K562 (cell line): Measurements from ENCODE around the gene C6orf89. TPM values are rescaled to one million over a fixed set of nuclear protein-coding genes. Genes with fewer than 3 reads are reported as not detected.

Source experiments
- ATAC-seq: fragments of 200-7000 bp; cut with Tn5 transposase; 3 replicates; pipeline ENCODE4 v1.9.1; 2020; ENCODE audit warnings: moderate library complexity
- BruUV-seq: library from RNA; stranded (reverse); fragments of 400-500 nt; replicated peaks from 2 replicates; lab custom pipeline; 2021; lab: Mats Ljungman, UMichigan
- CTCF ChIA-PET: fragments of 300-600 bp; formaldehyde crosslinking; extraction: SDS; loops from one replicate; lab custom pipeline; 2021; ENCODE audit warnings: low intra/inter-chr PET ratio; lab: Yijun Ruan, JAX
- POLR2A ChIA-PET: fragments of 300-600, 350-650 bp; sonication (Branson Sonifier 250); formaldehyde crosslinking; extraction: SDS; loops from one replicate; lab custom pipeline; 2021; ENCODE audit warnings: antibody characterized with exemption, inconsistent platforms; lab: Yijun Ruan, JAX
- DNase-seq, 4 experiments: peaks; one replicate each; pipeline versions ENCODE4 v3.0.0 to v3.0.0-alpha.2; 2011 to 2018; ENCODE audit warnings: low spot score in 3 of 4, mixed read lengths in 3 of 4; ENCODE audit errors: extremely low read depth in 1 of 4
- FAIRE-seq: peaks from 2 replicates; lab custom pipeline; 2011; peaks lifted over from hg19 to GRCh38; lab: Jason Lieb, UNC
- H2AFZ ChIP-seq: 2 replicates; pipeline ENCODE4 v1.6.0; 2011; ENCODE audit warnings: low read depth, low read length, control low read depth, inconsistent platforms
- H3K27ac ChIP-seq: fragments of 200-600 bp; 3 replicates; pipeline ENCODE4 v1.8.0; 2011; ENCODE audit warnings: low read depth, mild to moderate bottlenecking, control low read depth, inconsistent platforms, low read length, moderate library complexity, mixed read lengths; ENCODE audit errors: extremely low read depth
- H3K27me3 ChIP-seq, 2 experiments: fragments of 300-600 bp in 1 of 2; 2 replicates in 1 of 2; 3 replicates in 1 of 2; pipeline versions ENCODE4 v1.6.0 to v1.8.0; 2011; ENCODE audit warnings: inconsistent platforms in 2 of 2, low read length in 2 of 2, mild to moderate bottlenecking in 1 of 2, mixed read lengths in 1 of 2, moderate library complexity in 1 of 2; ENCODE audit not compliant: control insufficient read depth in 2 of 2, insufficient read depth in 2 of 2
- H3K36me3 ChIP-seq: fragments of 300-600 bp; 3 replicates; pipeline ENCODE4 v1.8.0; 2011; ENCODE audit warnings: mild to moderate bottlenecking, low read length, inconsistent platforms; ENCODE audit not compliant: control insufficient read depth, insufficient read depth
- H3K4me1 ChIP-seq, 2 experiments: fragments of 200-600 bp in 1 of 2; replicated peaks in 1 of 2; 2 replicates in 1 of 2; 3 replicates in 1 of 2; pipeline versions ENCODE4 v1.5.1 to v1.8.0; 2011; ENCODE audit warnings: inconsistent platforms in 2 of 2, low read length in 2 of 2, mild to moderate bottlenecking in 1 of 2, mixed read lengths in 1 of 2, moderate library complexity in 1 of 2; ENCODE audit not compliant: control insufficient read depth in 2 of 2, insufficient read depth in 2 of 2
- H3K4me2 ChIP-seq: 2 replicates; pipeline ENCODE4 v1.6.1; 2011; ENCODE audit warnings: low read length, control low read depth, inconsistent platforms, mixed read lengths; ENCODE audit not compliant: insufficient read depth
- H3K4me3 ChIP-seq: fragments of 200-600 bp; sonication (generic), shearing (Covaris generic); 2 replicates; pipeline ENCODE4 v1.5.1; 2016; ENCODE audit warnings: control low read depth, inconsistent platforms
- H3K79me2 ChIP-seq: fragments of 200-600 bp; 3 replicates; pipeline ENCODE4 v1.8.0; 2011; ENCODE audit warnings: low read length, inconsistent platforms; ENCODE audit not compliant: control insufficient read depth, insufficient read depth
- H3K9ac ChIP-seq, 2 experiments: 2 replicates each; pipeline versions ENCODE4 v1.6.0 to v1.6.1; 2011; ENCODE audit warnings: low read depth in 2 of 2, low read length in 2 of 2, control low read depth in 1 of 2, inconsistent platforms in 1 of 2, mild to moderate bottlenecking in 1 of 2, mixed read lengths in 1 of 2; ENCODE audit not compliant: insufficient read depth in 1 of 2
- H3K9me1 ChIP-seq: one replicate; pipeline ENCODE4 v1.6.0; 2011; ENCODE audit warnings: inconsistent platforms, mild to moderate bottlenecking, low read length, moderate library complexity; ENCODE audit not compliant: control insufficient read depth, insufficient read depth
- H3K9me3 ChIP-seq: replicated peaks from 2 replicates; pipeline ENCODE4 v1.5.1; 2011; ENCODE audit warnings: low read depth, low read length, inconsistent platforms; ENCODE audit not compliant: control insufficient read depth, insufficient read depth
- H4K20me1 ChIP-seq: replicated peaks from 2 replicates; pipeline ENCODE4 v1.6.1; 2011; ENCODE audit warnings: low read length, inconsistent platforms, mixed read lengths; ENCODE audit not compliant: control insufficient read depth, insufficient read depth
- ATF7 ChIP-seq: fragments of 450-650 bp; IDR thresholded peaks from 2 replicates; pipeline ENCODE4 v1.7.1; 2014; ENCODE audit warnings: mild to moderate bottlenecking, moderate library complexity
- DLX4 ChIP-seq: fragments of 250-450 bp; sonication (Bioruptor Pico); IDR thresholded peaks from 2 replicates; pipeline ENCODE4 v1.6.1; 2021; ENCODE audit warnings: mild to moderate bottlenecking
- MTA3 ChIP-seq: fragments of 450-650 bp; formaldehyde crosslinking; IDR thresholded peaks from 2 replicates; pipeline ENCODE4 v1.6.1; 2017; ENCODE audit warnings: mild to moderate bottlenecking, borderline replicate concordance
- RB1 ChIP-seq: fragments of 450-650 bp; IDR thresholded peaks from 2 replicates; pipeline ENCODE4 v1.6.1; 2017; ENCODE audit warnings: low read depth, mild to moderate bottlenecking
- RERE ChIP-seq: sonication (generic); formaldehyde crosslinking; IDR thresholded peaks from 2 replicates; pipeline ENCODE4 v1.8.0; 2023; ENCODE audit warnings: missing genetic modification reagents, mild to moderate bottlenecking, borderline replicate concordance
- RUNX1 ChIP-seq: sonication (generic); IDR thresholded peaks from 2 replicates; pipeline ENCODE4 v1.6.1; 2016; ENCODE audit warnings: antibody characterized with exemption, low read depth
- ZNF175 ChIP-seq: fragments of 200-800 bp; sonication (Bioruptor generic); IDR thresholded peaks from 2 replicates; pipeline ENCODE4 v1.6.1; 2016; ENCODE audit warnings: low read depth, mild to moderate bottlenecking, missing genetic modification characterization, missing compliant biosample characterization
- ZNF354B ChIP-seq: fragments of 250-450 bp; sonication (Bioruptor Pico); IDR thresholded peaks from 2 replicates; pipeline ENCODE4 v1.4.0; 2020
- WGBS: fragments of 100-300 bp; shearing (Covaris generic); methylation state at CpG from one replicate; pipeline ENCODE4 v1.1.6; 2016; ENCODE audit warnings: low coverage, mixed read lengths; ENCODE audit not compliant: insufficient coverage; ENCODE audit errors: missing lambda C conversion rate; 5-methylcytosine and 5-hydroxymethylcytosine counted together
- in situ Hi-C: fragments of 300-500 bp; cut with MboI; formaldehyde crosslinking; loops from 4 replicates; pipeline ENCODE4 v1.15.0; 2018; ENCODE audit warnings: inconsistent platforms, mixed read lengths
- intact Hi-C: fragments of 100-400 bp; cut with micrococcal nuclease; formaldehyde crosslinking; loops from 2 replicates; pipeline ENCODE4 v1.14.2; 2022
- polyA plus RNA-seq, 8 experiments: library from polyadenylated mRNA; depleted of rRNA in 4 of 8; stranded (reverse) in 5 of 8; unstranded in 3 of 8; fragments of >200 nt; fragmentation: Nextera tagmentation in 2 of 8; fragmentation: Illumina TruSeq in 1 of 8; extraction: Ambion mirVana in 2 of 8; extraction: Trizol in 1 of 8; gene quantifications; 2 replicates each; pipeline versions ENCODE4 v1.2.1 to v1.2.3, GENCODE V29; 2011 to 2014; ENCODE audit warnings: inconsistent platforms in 1 of 8, missing spikeins in 1 of 8
- total RNA-seq, 7 experiments: library from RNA; depleted of rRNA in 6 of 7; stranded (reverse); fragments of >200 nt in 6 of 7; fragmentation: Illumina TruSeq in 2 of 7; extraction: Trizol in 2 of 7; gene quantifications; 2 replicates each; pipeline versions ENCODE4 v1.2.1 to v1.2.3, GENCODE V29; 2011 to 2021; ENCODE audit warnings: low replicate concordance in 1 of 7
- TF ChIP-seq, protein P1 (sequence below): fragments of 250-450 bp; sonication (Bioruptor Pico); IDR thresholded peaks from 2 replicates; pipeline ENCODE4 v1.8.0; 2022; ENCODE audit warnings: inconsistent platforms, mild to moderate bottlenecking, moderate library complexity, borderline replicate concordance
- TF ChIP-seq, protein P2 (sequence below): fragments of 250-450 bp; sonication (Bioruptor Pico); IDR thresholded peaks from 2 replicates; pipeline ENCODE4 v1.4.0; 2020; ENCODE audit warnings: mild to moderate bottlenecking, moderate library complexity

C6orf89 gene
- total and polyA plus RNA-seq, 9 of the 15 experiments (the other 6 are each of a cell fraction or from before 2014, with no cell fraction given): 35.2 to 111 (median 58.5) TPM

- DNase-seq: peak; percentile 68 to 89 (median 83)
- Histone ChIP-seq H3K4me1 (peaks cover 20 to 36% of the 10 kb centered on the region in 2 experiments), H3K27me3 (peaks cover 6 to 9% of the 10 kb centered on the region in 2 experiments; a peak in 3 of 5 replicates), H3K79me2 (no peaks in the 10 kb centered on the region), H4K20me1 (no peaks in the 10 kb centered on the region), H2AFZ (peak overlapping the region; percentile 47; the same call in 1 of the 2 replicates), H3K9me1 (no peaks in the 10 kb centered on the region), H3K9ac (peak overlapping the region in 1 of 2 experiments; percentile 84; a peak in 2 of 4 replicates), H3K4me2 (peak overlapping the region; percentile 47), H3K27ac (no peak overlapping the region), H3K9me3 (no peaks in the 10 kb centered on the region), H3K4me3 (peak overlapping the region; percentile 38), H3K36me3 (no peaks in the 10 kb centered on the region)
- ChIA-PET POLR2A (no interaction called here), CTCF (interaction anchor here (0.9 kb wide), 1 partner anchor 73 kb away, joined by 3 read pairs; no protein-coding TSS in a partner anchor)
- in situ Hi-C loops: no loop called here
- no peak for FAIRE-seq
- intact Hi-C loops: no loop called here
- peak; percentile 86 for ATAC-seq
- BruUV-seq: no TSS peak
- WGBS: 13% methylated on average over 22 of the region's 70 CpGs
- TF ChIP-seq MTA3: 0 out of 2 replicates have a peak, but pooled peaks have one; percentile 45
- TF ChIP-seq ATF7: peak; percentile 29; the same call in 1 of the 2 replicates
- TF ChIP-seq ZNF175 (CRISPR knock-in tag): no peak
- TF ChIP-seq, protein P1, sequence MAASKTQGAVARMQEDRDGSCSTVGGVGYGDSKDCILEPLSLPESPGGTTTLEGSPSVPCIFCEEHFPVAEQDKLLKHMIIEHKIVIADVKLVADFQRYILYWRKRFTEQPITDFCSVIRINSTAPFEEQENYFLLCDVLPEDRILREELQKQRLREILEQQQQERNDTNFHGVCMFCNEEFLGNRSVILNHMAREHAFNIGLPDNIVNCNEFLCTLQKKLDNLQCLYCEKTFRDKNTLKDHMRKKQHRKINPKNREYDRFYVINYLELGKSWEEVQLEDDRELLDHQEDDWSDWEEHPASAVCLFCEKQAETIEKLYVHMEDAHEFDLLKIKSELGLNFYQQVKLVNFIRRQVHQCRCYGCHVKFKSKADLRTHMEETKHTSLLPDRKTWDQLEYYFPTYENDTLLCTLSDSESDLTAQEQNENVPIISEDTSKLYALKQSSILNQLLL (CRISPR knock-in tag): no peak
- TF ChIP-seq ZNF354B: no peak
- no peak for TF ChIP-seq RUNX1
- TF ChIP-seq RERE: no peak
- no peak for TF ChIP-seq DLX4 (CRISPR knock-in tag)
- TF ChIP-seq, protein P2, sequence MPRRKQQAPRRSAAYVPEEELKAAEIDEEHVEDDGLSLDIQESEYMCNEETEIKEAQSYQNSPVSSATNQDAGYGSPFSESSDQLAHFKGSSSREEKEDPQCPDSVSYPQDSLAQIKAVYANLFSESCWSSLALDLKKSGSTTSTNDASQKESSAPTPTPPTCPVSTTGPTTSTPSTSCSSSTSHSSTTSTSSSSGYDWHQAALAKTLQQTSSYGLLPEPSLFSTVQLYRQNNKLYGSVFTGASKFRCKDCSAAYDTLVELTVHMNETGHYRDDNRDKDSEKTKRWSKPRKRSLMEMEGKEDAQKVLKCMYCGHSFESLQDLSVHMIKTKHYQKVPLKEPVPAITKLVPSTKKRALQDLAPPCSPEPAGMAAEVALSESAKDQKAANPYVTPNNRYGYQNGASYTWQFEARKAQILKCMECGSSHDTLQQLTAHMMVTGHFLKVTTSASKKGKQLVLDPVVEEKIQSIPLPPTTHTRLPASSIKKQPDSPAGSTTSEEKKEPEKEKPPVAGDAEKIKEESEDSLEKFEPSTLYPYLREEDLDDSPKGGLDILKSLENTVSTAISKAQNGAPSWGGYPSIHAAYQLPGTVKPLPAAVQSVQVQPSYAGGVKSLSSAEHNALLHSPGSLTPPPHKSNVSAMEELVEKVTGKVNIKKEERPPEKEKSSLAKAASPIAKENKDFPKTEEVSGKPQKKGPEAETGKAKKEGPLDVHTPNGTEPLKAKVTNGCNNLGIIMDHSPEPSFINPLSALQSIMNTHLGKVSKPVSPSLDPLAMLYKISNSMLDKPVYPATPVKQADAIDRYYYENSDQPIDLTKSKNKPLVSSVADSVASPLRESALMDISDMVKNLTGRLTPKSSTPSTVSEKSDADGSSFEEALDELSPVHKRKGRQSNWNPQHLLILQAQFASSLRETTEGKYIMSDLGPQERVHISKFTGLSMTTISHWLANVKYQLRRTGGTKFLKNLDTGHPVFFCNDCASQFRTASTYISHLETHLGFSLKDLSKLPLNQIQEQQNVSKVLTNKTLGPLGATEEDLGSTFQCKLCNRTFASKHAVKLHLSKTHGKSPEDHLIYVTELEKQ (CRISPR knock-in tag): no peak
- peak; percentile 79 for TF ChIP-seq RB1
Observed at GRCh38 chr6:36839749-36840431, 45.9 kb upstream of the C6orf89 start.
